Fibroblast of the conjunctiva (primary cell): ENCODE results near the gene ITGB4.

ENCODE experiments used
- DNase-seq: peaks from one replicate; pipeline ENCODE4 v3.0.0-alpha.2; 2010; ENCODE audit warnings: low read depth

Gene ITGB4

DNA sequence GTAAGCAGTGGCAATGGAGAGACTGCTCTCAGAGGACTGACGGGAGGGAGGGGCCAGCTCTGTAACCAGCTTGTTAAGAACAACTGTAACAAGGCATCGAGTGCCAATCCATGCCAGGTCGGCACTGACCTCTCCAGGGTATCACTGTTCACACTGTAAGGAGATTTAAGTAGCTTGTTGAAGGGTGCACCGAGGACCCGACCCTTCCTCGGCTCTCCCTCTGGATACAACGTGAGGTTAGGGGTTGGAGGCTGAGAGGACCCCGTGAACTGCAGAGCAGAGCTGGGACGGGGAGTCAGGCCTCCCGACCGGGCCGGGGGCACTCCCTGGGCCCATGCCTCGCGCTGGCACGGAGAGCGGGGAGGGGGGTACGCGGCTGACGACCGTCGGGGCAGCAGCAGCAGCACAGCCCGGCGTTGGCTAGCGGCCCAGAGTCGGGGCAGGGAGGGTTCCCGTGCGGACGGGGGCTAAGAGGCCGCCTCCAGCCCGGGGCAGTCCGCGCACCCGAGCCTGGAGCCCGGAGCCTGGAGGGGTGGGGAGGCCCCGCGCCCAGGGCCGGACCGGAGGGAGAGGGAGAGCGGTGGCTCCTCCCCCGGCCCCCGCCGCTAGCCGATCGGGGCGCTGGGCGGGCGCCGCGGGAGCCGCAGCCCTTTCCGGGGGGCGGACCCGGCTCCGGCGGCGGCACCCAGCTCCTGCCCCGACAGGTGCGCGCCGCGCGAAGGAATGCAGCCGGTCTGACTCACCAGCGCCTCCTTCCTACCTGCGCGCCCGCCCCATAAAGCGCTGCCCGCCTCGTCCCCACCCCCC lies at the start of gene ITGB4:
Gene ITGB4, plus strand, starts transcription at position 804 of the 807 bp plus-strand sequence. CDS start 3,245 bp downstream, outside the sequence.
- DNase-seq = no peak

DNA sequence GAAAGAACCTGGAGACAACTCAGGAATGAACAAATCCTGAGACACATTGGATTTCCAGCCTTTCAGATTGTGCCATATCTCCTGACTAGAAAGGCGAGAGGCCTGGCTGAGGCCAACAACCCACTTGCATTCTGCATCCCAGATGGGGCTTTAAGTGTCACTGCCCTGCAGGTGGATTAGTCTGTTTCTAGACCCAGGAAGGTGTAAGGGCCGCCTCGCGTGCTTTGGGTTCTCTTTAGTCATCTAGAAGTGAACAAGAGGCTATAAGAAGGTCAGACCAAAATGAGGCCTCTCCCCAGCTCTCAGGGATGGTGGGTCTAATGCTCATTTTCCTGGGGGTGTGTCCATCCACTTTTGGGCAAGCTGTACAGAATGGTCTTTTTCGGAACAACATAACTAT lies 49.2 kb upstream of the ITGB4 start:
- no peak for DNase-seq

DNA sequence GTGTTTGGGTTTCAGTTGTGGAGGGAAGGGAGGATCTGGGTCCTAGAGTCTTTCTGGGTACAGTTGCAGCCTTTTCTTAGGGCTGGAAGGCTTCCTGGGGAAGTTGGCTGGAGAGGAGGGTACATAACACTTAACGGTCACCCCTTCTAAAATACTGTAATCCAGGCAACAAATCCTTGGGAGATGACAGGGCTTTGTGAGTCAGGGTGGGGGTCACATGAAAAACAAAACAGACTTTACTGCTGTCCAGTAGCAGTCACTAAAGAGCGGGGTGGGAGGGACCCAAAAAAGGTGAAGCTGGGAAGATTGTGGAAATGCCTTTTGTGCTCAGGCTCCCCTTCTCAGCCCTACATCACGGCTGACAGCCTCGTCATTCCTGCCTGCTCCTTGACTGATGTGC lies 47.8 kb upstream of the ITGB4 start:
- DNase-seq = no peak

DNA sequence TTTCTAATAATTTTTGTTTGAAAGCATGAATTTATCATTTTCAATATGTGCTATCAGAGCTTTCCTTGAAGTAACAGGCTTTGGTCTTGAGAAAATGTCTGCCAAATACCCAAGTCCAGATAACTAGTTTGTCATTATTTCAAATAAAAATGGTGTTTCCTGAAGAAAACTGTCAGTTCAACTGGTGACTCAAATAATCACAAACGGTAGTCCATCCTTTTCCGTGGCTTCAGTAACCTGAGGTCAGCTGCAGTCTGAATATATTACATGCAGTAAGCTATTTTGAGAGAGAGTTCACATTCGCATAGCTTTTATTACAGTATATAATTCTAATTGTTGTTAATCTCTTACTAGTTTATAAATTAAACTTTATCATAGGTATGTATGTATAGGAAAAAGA lies 44.8 kb upstream of the ITGB4 start:
- no peak for DNase-seq

DNA sequence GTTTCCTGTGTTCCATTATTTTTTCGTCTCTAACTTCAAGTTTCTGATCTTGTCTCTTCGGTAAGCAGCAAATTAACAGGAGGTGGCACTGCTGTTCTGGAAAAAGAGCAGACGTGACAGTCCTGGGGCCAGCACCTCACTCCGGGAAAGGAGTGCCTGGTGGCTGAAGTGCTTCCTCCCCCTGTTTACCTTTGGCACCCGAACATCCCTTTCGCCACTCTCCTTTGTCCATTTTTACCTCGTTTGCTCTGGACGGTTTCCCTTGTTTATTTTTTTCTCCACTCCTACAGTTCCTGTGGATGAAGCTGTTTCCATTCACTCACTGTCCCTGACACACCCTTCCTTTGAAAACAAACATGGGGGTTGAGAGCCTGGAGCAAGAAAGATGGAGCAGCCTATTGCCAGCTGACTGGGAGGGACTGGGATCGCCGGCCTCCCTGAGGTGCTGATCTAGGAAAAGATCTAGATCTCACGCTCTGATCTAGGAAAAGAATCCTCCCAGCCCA lies 41.5 kb upstream of the ITGB4 start:
- DNase-seq = no peak

DNA sequence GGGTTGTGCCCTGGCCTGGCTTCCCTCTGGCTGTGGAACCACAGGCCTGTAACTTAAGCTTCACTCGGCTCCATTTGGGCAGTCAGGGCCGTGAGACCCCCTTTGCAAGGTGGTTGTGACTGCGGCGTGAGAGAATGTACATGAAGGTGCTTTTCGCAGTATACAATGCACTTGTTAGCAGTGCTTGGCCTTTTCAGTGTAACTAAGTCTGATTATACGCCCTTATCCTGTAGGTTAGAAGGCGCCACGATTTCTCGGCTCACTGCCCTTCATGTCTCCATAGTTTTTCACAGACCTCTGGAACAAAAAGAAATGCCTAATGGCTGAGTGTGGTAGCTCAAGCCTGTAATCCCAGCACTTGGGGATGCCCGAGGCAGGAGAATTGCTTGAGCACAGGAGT lies 40.8 kb upstream of the ITGB4 start:
- no peak for DNase-seq

DNA sequence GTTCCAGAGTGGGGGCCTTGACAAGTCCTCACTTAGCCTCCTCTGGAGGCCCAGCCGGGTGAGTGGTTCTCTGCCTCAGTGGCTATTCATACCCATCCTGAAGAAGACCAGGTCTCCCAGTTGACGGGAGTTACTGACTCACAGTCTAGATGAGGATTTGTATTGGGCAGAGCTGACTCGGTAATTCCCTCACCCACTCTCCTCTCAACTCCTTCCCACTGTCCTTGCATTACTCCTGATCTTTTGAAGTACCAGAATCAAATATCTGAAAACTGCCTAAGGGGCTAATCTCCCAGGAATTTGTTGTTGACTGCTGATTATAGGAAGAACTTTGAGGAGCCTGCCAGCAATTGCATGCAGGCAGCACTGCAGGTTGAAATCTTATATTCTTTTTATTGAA lies 40.0 kb upstream of the ITGB4 start:
- no peak for DNase-seq

DNA sequence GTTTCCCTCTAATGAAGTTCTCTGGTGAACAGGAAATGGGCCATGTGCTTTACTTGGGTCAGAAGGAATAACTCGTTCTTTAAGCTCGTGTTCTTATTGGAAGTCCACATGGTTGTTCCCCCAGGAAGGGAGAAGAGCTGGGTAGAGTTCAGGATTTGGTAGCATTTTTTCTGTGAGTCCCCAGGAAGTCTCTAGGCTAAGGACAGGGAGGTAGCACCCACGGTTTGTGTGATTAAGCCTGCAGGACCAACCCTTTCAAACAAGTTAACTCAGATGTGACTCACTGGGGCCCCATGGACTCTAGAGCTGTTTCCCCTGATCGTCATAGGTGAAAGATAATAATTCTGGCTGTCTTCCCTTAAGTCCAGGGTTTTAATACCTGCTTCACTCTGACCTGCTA lies 37.7 kb upstream of the ITGB4 start:
- no peak for DNase-seq

DNA sequence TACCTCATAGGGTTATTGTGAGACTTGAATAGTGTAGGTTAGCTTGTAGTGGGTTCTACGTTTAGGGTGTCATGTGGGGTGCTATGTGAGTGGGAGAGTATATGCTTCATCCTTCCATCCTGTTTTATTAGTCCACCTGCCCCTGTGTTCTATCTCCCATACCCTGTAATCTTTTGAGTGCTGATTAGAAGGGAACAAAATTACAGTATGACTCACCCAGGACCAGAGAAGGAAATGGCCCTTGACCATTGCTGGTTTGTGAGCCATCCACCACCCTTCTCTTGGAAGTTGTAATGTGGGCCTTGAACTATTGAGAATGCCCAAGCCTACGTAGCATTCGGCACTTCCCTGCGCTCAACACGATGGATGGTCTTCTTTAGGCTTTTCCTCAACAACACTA lies 37.0 kb upstream of the ITGB4 start:
- no peak for DNase-seq

DNA sequence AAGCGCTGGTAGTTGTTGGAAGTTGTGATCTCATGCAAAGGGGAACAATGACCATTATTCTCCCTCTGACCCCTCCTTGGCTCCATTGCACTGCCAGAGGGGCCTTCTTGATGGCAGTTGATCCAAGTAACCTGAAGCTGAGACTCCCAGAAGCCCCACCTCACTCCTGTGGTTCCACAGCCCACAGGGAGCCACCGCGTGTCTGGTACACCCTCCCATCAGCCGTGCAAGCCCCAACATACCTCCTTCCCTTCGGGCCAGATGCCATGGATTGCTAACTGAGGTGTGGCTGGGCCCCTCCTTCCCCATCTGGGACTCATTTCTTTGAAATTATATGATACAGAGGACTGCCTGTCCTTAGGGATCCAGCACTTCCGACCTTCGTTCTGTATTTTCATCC lies 36.3 kb upstream of the ITGB4 start:
- DNase-seq = no peak

DNA sequence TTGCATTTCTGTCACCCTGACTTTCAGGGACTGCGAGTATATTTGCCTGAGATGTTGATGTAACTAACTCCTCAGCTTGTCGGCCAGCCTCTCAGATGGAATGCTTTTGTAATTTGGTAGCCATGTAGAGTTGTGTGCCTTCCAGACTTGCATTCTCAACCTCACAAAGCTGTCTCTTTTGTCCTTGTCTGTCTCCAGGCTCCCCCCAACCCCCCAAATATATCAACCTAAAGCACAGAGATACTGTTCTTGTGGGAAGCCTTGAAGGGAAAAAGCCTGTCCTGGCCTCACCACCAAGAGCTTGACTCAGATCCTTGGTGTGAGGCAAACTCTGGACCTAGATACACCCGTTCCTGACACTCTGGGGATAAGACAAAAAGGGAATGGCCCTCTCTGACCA lies 35.8 kb upstream of the ITGB4 start:
- DNase-seq = no peak

DNA sequence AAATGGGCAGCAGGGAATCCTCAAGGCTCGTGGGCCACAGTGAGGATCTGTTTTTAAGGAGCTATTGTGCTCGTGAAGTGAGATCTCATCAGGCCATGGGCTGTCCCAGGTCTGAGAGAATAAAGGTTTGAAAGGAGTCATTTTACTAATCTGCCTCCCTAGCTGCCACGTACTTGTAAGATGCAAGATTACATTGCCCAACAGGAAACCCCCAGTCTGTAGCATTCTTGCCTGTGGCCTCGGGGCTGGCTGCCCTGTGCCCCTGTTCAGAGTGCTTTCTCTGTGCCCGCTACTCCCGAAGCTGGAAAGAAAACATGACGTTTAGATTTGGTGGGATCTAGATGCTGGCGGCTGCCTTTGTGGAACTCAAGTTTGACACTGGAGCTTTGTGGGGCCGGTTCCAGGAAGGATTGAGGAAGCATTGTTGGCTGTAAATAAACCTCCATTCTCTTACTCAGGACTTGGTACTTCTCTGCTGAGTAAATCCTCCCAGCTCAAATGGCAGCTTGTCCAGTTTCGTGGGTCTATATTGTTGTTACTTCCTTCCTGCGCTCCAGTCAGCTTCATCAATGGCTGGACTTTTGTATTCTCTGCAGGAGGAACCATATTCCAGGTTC lies 32.9 kb upstream of the ITGB4 start:
- DNase-seq = no peak

DNA sequence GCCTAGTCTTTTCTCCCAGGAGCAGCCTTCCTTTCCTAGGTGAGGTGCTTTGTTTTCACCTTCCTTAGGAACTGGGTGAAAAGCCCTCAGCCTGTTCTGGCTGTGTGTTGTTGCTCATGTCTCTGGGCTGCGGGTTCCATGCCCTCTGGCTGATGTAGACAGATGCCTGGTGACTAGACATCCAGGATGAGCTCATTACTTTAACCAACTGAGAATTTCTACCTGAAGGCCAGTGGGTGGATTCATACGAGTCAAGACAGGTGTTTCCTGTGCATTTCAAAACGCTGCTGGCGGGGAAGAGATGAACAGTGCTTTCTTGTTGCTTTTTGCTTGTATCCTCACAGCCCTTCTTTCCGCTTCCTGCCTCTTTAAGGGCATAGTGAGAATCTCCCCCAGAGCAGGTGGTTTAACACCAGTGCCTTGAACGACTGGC lies 31.8 kb upstream of the ITGB4 start:
- no peak for DNase-seq

DNA sequence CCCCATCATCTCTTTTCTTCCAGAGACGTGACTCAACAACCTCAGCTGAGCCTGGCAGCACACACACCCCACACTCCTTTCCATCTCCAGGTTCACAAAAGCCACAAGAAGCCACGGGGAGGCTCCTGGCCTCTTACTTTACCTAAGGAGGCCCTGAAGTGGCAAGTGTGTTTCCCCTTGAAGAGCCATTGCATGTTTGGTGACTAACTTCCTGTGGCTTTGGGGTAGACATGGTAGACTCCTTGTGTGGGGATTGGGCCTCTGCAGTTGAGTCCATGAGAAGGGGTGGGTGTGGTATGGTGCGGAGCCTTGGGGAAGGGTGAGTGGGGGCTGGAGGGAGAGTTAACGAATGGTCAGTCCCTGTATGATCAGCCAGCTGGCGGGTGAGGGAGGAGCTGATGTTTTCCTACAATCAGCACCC lies 29.9 kb upstream of the ITGB4 start:
- DNase-seq = no peak

DNA sequence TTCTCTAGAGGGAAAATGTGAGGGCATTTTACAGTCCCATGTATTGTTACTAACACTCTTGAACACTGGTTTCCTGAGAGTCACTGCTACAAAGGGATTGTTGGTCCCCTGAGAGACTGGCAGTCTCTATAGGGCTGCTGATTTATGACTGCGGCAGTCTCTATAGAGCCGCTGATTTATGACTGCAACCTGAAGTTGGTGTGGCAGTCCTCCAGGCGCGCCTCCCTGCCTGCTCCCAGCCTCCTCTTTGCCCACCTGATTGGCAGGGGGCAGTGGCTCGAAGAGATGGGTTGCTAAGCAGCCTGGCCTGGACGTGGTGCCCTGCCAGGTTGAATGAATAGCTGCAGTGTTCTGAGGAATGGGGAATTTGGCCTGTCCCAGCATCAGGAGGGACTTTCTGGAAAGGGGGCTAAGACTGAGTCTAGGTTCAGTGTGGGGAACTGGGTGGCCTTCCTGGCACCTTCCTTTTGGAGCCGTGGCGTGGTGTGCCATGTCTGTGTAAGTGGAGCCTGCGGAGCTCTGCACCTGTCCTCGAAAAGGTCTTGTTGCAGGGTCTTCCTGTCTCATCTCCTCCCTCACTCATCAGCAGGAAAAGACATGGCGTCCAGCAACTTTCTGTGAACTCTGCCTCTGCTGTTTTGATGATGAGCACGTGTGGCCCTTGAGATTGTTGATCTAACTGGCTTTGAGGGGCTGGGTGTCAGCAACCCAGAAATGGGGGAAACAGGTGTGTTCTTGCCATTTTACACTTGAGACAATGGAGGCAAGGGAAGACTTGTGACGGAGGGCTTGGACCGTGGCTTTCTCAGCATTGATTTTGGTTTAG lies 29.2 kb upstream of the ITGB4 start:
- DNase-seq = no peak

DNA sequence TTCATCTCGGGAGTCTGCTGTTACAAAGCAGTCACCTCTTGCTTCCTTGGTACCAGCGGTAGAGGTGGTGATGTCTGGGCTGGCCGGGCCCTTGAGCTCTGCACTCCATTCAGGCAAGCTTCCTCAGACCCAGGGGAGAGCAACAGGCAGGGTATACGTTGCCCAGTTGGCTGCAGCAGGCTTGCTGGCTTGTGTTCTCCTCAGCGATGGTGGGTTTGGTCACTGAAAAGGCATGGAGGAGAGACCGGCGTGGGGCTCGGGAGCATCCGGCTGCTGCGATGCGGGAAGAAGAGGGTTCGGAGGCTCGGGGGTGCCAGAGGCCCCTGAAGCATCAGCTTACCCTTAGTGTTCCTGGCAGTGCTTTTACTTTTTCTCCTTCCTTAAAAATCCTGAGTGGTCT lies 28.3 kb upstream of the ITGB4 start:
- no peak for DNase-seq

DNA sequence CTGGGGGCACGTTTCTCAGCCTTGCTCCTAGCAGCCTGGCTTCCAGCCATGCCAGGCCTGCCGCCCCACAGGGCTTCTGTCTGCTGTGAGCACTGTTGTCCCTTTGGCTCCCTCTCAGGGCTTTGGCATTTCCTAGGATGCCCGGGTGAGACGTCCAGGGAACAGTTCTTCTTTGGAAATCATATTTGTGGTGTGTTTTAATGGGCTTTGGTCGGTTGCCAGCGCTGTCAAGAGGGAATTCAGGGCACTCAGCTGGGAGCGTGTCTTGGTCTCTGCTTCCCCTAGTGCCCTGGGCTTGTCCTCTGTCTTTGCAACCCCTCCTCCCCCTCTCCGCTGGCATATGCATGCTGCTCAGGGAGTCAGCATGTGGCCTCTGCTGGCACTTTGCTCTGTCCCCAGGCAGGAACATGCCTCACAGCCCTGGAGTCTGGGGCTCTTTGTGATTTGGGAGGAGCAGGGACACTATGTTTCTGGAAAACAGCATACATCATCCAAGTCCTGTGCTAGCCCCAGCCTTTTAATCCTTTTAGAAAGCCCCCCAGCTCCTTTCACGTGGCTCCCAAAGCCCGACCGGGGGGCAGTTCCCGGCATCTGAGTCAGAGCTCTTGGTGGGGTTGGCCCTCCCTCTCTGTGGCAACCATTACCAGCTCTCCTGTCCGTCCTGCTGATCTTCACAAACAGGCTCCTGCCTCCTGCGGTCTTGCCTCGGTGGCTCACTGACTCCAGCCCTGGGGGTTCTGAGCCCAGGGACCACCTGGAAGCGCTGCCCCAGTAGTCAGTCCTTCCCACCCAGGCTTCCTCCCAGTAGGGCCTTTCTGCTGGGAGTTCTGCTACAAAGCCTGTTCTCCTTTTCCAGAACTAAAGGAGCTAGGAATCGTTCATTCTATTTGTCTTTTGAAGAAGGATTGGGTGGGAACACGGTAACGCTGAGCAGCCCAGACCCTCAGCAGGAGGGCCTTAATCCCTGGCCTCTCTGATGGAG lies 27.5 kb upstream of the ITGB4 start:
- no peak for DNase-seq

DNA sequence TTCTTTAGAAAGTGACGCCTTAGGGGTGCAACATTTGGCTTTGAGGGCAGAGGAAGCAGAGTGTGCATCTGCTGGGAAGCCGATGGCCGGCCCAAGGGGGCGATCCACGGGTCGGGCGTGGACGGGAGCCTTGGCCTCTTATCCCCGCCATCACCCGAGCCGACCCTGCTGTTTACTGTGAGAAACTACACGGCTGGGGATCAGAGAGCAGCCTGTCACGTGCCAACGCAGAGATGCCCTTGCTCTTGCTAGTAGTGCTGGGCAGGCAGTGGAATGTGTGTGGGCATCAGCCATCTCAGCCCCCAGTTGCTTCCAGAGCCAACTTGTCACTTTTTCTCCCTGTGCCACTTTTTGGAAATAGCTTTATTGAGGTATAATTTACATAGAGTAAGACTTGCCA lies 26.7 kb upstream of the ITGB4 start:
- no peak for DNase-seq

DNA sequence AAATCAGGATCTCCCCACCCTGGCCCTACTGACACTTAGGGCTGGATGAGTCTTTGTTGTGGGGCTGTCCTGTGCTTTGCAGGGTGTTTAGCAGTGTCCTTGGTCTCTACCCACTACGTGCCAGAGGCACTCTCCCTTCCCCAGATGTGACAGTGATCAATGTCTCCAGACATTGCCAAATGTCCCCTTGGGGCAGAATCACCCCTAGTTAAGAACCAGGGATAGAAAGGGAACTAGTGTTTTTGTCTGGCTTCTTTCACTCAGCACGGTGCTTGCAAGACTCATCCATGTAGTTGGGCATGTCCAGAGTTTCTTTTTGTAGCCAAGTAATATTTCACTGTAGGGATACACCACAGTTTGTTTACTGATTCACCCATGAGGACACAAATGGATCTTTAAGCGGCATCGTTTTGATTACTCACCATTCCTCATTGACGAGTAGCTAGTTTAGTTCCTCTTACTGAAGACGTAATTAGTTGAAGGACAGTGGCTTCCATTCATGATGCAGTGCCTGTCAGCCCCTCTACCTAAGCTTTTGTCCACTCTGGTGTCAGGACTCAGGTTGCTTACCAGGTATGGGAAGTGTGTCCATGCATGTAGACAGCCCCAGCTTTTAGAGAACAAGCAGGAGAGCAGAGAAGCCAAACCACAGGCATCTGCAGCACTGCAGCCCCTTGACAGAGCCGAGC lies 26.0 kb upstream of the ITGB4 start:
- DNase-seq = no peak

DNA sequence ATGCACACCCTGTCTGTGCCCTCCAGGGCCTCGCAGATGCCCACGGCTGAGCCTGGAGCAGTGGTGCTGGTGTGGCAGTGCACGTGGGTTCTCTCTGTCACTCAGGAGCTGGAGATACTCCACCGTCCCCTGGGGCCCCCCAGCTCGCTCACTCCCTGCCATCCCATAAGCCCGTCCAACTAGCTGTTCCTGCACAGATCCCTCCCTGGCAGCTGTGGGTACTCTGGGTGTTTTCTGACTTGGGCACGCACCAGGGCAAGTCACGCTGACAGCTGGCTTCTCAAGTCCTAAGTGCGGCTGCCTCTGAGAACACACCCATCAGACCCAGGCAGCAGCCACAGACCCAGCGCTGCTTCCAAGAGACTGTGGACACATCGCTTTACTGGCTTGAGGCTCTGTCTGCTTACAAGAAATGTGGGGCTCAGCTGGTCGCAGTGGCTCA lies 25.4 kb upstream of the ITGB4 start:
- no peak for DNase-seq
